Measurements from ENCODE around the gene CXCL10. TPM values are rescaled to one million over a fixed set of nuclear protein-coding genes. Genes with fewer than 3 reads are reported as not detected.

Gene CXCL10
- total RNA-seq: not detected
- not detected for polyA plus RNA-seq
- 0 to 0.77 (median 0.07) reads per million in 6 experiments for total RNA-seq

DNA sequence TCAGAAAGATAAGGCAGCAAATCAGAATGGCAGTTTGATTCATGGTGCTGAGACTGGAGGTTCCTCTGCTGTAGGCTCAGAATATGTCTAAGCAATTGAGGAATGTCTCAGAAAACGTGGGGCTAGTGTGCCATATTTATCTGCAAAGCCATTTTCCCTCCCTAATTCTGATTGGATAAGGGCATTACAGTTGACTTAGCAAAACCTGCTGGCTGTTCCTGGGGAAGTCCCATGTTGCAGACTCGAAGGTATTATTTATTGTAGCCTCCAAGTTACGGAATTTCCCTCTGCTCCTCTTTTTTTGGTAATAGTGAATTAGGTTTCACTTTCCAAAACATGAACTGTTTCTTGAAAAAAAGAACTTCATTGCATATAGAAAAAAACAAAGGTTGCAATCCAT lies at the start of gene CXCL10:
TSS of gene CXCL10 (minus strand) at position 109 of the 400 bp plus-strand sequence. CDS start at position 43, 66 bp downstream.
- peaks cover 3 to 18% (median 8%) of the 10 kb centered on the region in 4 donors for H3K4me1 Mint-ChIP-seq
- H3K27me3 Mint-ChIP-seq: peaks cover 0 to 15% (median 2%) of the 10 kb centered on the region in 5 donors
- DNase-seq (no peak), ATAC-seq (no peak)
- H3K36me3 Mint-ChIP-seq: no peaks in the 10 kb centered on the region
- H3K4me3 Mint-ChIP-seq: peak within 1 kb of the TSS in 1 of 10 donors; percentile 15
- no peak within 1 kb of the TSS for H3K27ac Mint-ChIP-seq
- POLR2A ChIA-PET: no interaction called here
- H3K9me3 Mint-ChIP-seq: no peaks in the 10 kb centered on the region

- POLR2A ChIA-PET: no interaction called here
- no peak overlapping the region for H3K4me3 Mint-ChIP-seq
- H3K4me1 Mint-ChIP-seq: no peaks in the 10 kb centered on the region
- no peak overlapping the region for H3K27ac Mint-ChIP-seq
- no peaks in the 10 kb centered on the region for H3K27me3 Mint-ChIP-seq
- no peak for ATAC-seq
- DNase-seq: no peak
- no peaks in the 10 kb centered on the region for H3K9me3 Mint-ChIP-seq
- H3K36me3 Mint-ChIP-seq: no peaks in the 10 kb centered on the region
These were observed 49.5 kb upstream of the CXCL10 start for GRCh38 chr4:76072760-76073159.

- DNase-seq (peak; percentile 39 to 82 (median 60)), ATAC-seq (peak; percentile 69 to 75)
- Mint-ChIP-seq H3K4me1 (no peaks in the 10 kb centered on the region), H3K9me3 (no peaks in the 10 kb centered on the region), H3K27ac (no peak overlapping the region), H3K27me3 (peaks cover 0 to 3% (median 2%) of the 10 kb centered on the region in 5 donors), H3K4me3 (no peak overlapping the region), H3K36me3 (no peaks in the 10 kb centered on the region)
- POLR2A ChIA-PET: no interaction called here
These were observed 44.5 kb upstream of the CXCL10 start for GRCh38 chr4:76067652-76068286.

GRCh38 chr4:76066546-76066945 lies 43.2 kb upstream of the CXCL10 start:
- H3K4me1 Mint-ChIP-seq: peaks cover 0 to 6% (median 0%) of the 10 kb centered on the region in 4 donors
- DNase-seq (no peak), ATAC-seq (no peak)
- POLR2A ChIA-PET: no interaction called here
- H3K4me3 Mint-ChIP-seq: no peak overlapping the region
- no peak overlapping the region for H3K27ac Mint-ChIP-seq
- no peaks in the 10 kb centered on the region for H3K36me3 Mint-ChIP-seq
- H3K27me3 Mint-ChIP-seq: peaks cover 0 to 8% (median 2%) of the 10 kb centered on the region in 5 donors
- no peaks in the 10 kb centered on the region for H3K9me3 Mint-ChIP-seq

- DNase-seq (no peak), ATAC-seq (no peak)
- peaks cover 0 to 17% (median 0%) of the 10 kb centered on the region in 4 donors for H3K4me1 Mint-ChIP-seq
- no peak overlapping the region for H3K27ac Mint-ChIP-seq
- peaks cover 0 to 13% (median 5%) of the 10 kb centered on the region in 5 donors for H3K27me3 Mint-ChIP-seq
- POLR2A ChIA-PET: interaction anchor here (0.7 kb wide), 1 partner anchor 847 kb away, joined by 3 read pairs; no protein-coding TSS in a partner anchor
- H3K9me3 Mint-ChIP-seq: no peaks in the 10 kb centered on the region
- H3K36me3 Mint-ChIP-seq: no peaks in the 10 kb centered on the region
- no peak overlapping the region for H3K4me3 Mint-ChIP-seq
These were observed 38.7 kb upstream of the CXCL10 start for GRCh38 chr4:76061982-76062381.

DNA sequence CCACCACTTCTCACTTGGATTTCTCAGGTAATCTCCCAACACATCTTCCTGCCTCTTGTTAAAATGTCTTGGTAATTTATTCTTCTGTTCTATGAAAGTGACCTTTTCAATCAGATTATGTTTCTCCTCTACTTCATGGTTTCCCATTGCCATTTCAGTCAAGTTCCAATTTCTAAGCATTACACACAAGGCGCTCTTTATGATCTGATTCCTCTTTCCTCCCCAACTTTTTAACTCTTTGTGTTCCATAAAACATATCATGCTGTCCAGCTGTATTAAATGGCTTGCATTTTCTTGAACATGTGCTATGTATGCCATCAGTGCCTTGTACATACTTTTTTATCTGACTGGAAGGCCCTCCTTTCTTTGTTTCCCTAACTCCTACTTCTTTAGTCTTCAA lies 38.1 kb upstream of the CXCL10 start:
- Mint-ChIP-seq H3K4me1 (peaks cover 0 to 17% (median 0%) of the 10 kb centered on the region in 4 donors), H3K4me3 (no peak overlapping the region), H3K27me3 (peaks cover 3 to 14% (median 5%) of the 10 kb centered on the region in 5 donors), H3K27ac (no peak overlapping the region), H3K36me3 (no peaks in the 10 kb centered on the region), H3K9me3 (no peaks in the 10 kb centered on the region)
- POLR2A ChIA-PET: no interaction called here
- ATAC-seq: no peak
- no peak for DNase-seq

DNA sequence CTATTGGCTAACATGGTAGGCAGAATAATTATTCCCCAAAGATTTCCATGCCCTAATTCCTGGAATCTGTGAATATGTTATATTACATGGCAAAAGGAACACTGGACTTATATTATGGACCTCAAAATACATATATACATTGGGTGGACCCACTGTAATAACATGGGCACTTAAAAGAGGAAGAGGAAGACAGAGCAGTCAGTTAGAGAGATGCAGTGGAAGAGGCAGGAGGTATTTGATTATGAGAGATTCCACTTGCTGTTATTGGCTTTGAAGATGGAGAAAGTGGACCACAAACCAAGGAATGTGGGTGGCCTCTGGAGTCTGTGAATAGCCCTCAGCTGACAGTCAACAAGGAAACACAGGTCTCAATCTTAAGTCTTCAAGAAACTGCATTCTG lies 37.2 kb upstream of the CXCL10 start:
- DNase-seq (no peak), ATAC-seq (no peak)
- H3K4me1 Mint-ChIP-seq: peaks cover 0 to 17% (median 0%) of the 10 kb centered on the region in 4 donors
- H3K4me3 Mint-ChIP-seq: no peak overlapping the region
- H3K9me3 Mint-ChIP-seq: no peaks in the 10 kb centered on the region
- no peak overlapping the region for H3K27ac Mint-ChIP-seq
- no peaks in the 10 kb centered on the region for H3K36me3 Mint-ChIP-seq
- peaks cover 7 to 19% (median 11%) of the 10 kb centered on the region in 5 donors for H3K27me3 Mint-ChIP-seq
- POLR2A ChIA-PET: no interaction called here

DNA sequence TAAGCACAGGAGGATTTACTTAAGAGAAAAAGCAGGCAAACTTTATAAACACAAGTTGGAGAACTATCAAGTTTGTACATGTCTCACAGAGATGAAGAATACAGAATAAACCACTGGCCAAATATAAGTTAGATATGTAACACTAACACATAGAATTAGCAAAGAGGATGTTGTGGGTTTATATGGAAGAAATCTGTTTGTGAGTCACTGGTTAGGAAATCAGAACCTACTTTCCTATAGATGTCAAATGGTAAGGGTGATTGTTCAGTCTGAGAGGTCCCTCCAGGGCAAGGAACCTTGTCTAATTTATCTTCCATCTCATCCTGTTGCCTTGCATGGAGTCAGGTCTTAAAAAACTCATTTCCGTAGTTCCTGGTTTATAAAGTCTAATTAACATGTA lies 36.5 kb upstream of the CXCL10 start:
- Mint-ChIP-seq H3K4me1 (peaks cover 0 to 24% (median 0%) of the 10 kb centered on the region in 4 donors), H3K27ac (no peak overlapping the region), H3K9me3 (no peaks in the 10 kb centered on the region), H3K27me3 (peaks cover 8 to 22% (median 13%) of the 10 kb centered on the region in 5 donors), H3K4me3 (no peak overlapping the region), H3K36me3 (no peaks in the 10 kb centered on the region)
- POLR2A ChIA-PET: no interaction called here
- ATAC-seq (no peak), DNase-seq (no peak)

- H3K27ac Mint-ChIP-seq: no peak overlapping the region
- DNase-seq (no peak), ATAC-seq (no peak)
- POLR2A ChIA-PET: no interaction called here
- no peak overlapping the region for H3K4me3 Mint-ChIP-seq
- H3K27me3 Mint-ChIP-seq: peaks cover 6 to 22% (median 13%) of the 10 kb centered on the region in 5 donors
- H3K9me3 Mint-ChIP-seq: no peaks in the 10 kb centered on the region
- H3K36me3 Mint-ChIP-seq: no peaks in the 10 kb centered on the region
- peaks cover 0 to 24% (median 0%) of the 10 kb centered on the region in 4 donors for H3K4me1 Mint-ChIP-seq
These were observed 35.7 kb upstream of the CXCL10 start for GRCh38 chr4:76058888-76059426.

DNA sequence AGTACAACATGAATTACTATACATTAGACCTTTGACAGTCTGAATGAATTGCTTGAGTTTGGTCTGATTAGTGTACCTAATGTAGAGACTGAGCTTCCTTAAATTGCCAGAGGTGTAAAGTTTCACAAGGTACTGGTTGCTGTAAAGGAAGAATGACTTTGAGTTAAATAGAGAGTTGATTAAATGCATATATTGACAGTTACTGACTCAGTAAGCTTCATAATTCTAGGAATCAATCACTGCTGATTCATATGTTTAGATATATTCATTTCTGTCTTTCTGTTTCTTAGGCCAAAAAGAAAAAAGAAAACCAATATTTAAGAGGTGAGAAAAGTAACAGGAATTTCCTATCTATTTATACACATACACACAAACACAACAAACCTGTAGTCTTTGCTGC lies 35.0 kb upstream of the CXCL10 start:
- H3K4me3 Mint-ChIP-seq: no peak overlapping the region
- ATAC-seq (no peak), DNase-seq (no peak)
- H3K27ac Mint-ChIP-seq: no peak overlapping the region
- H3K9me3 Mint-ChIP-seq: no peaks in the 10 kb centered on the region
- no peaks in the 10 kb centered on the region for H3K36me3 Mint-ChIP-seq
- POLR2A ChIA-PET: no interaction called here
- H3K4me1 Mint-ChIP-seq: peaks cover 0 to 24% (median 0%) of the 10 kb centered on the region in 4 donors
- peaks cover 9 to 26% (median 13%) of the 10 kb centered on the region in 5 donors for H3K27me3 Mint-ChIP-seq

- Mint-ChIP-seq H3K36me3 (no peaks in the 10 kb centered on the region), H3K9me3 (no peaks in the 10 kb centered on the region), H3K4me1 (peaks cover 0 to 9% (median 0%) of the 10 kb centered on the region in 4 donors), H3K27ac (no peak overlapping the region), H3K4me3 (no peak overlapping the region), H3K27me3 (peaks cover 9 to 26% (median 10%) of the 10 kb centered on the region in 5 donors)
- DNase-seq: no peak
- no peak for ATAC-seq
- POLR2A ChIA-PET: no interaction called here
These were observed 32.1 kb upstream of the CXCL10 start for GRCh38 chr4:76055421-76055820.

GRCh38 chr4:76055016-76055415 lies 31.7 kb upstream of the CXCL10 start:
- ATAC-seq (no peak), DNase-seq (no peak)
- Mint-ChIP-seq H3K36me3 (no peaks in the 10 kb centered on the region), H3K9me3 (no peaks in the 10 kb centered on the region), H3K4me3 (no peak overlapping the region), H3K27ac (no peak overlapping the region), H3K27me3 (peaks cover 8 to 26% (median 10%) of the 10 kb centered on the region in 5 donors), H3K4me1 (peaks cover 0 to 7% (median 0%) of the 10 kb centered on the region in 4 donors)
- POLR2A ChIA-PET: no interaction called here

DNA sequence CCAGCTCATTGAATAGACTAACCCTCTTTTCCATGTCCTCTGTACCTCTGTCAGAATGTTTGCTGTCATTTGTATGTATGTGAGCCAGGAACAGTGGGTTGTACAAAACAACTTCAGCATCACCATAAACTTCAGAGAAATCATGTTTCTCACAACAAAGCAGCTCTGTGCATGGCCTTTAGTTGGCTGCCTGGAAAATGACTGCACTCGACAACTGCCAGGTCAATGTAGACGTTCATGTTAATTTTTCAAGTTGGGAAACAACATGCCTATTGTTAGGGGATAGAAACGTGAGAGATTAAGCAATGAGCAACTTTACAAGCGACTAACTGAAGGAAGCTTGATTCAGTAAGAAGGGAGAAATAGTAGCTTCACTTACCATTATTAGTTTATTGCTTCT lies 30.4 kb upstream of the CXCL10 start:
- Mint-ChIP-seq H3K36me3 (no peaks in the 10 kb centered on the region), H3K4me1 (peaks cover 0 to 7% (median 0%) of the 10 kb centered on the region in 4 donors), H3K27me3 (peaks cover 5 to 26% (median 8%) of the 10 kb centered on the region in 5 donors), H3K27ac (no peak overlapping the region), H3K9me3 (no peaks in the 10 kb centered on the region), H3K4me3 (no peak overlapping the region)
- POLR2A ChIA-PET: no interaction called here
- DNase-seq (no peak), ATAC-seq (no peak)
